Cardiac muscle cell (in vitro differentiated cells and primary cell): ENCODE results near the gene PKP4. TPM values are rescaled to one million over a fixed set of nuclear protein-coding genes. Genes with fewer than 3 reads are reported as not detected.
"Not testable (repeated sequence)": the region's sequence is repeated elsewhere in the genome, so short reads cannot be mapped to it uniquely, and the experiment has no call there.

Experiments used
- DNase-seq, 2 donors: peaks; one replicate each; pipeline versions ENCODE4 v3.0.0 to v3.0.0-alpha.2; 2010 to 2017; ENCODE audit warnings: low read depth in 1 of 2, low spot score in 1 of 2
- H3K27ac ChIP-seq: fragments of 200-600 bp; sonication (generic); 2 replicates; pipeline ENCODE4 v1.5.1; 2016
- H3K27me3 ChIP-seq: fragments of 200-600 bp; sonication (generic); 2 replicates; pipeline ENCODE4 v1.6.0; 2016; ENCODE audit warnings: control low read depth
- H3K36me3 ChIP-seq: fragments of 200-600 bp; sonication (generic); 2 replicates; pipeline ENCODE4 v1.5.1; 2016; ENCODE audit warnings: control low read depth
- H3K4me1 ChIP-seq: fragments of 200-600 bp; sonication (generic); 2 replicates; pipeline ENCODE4 v1.8.1; 2017; ENCODE audit warnings: low read depth, mild to moderate bottlenecking, mixed run types
- H3K4me3 ChIP-seq: fragments of 200-600 bp; sonication (generic); 2 replicates; pipeline ENCODE4 v1.5.1; 2016; ENCODE audit warnings: mild to moderate bottlenecking
- H3K9me3 ChIP-seq: fragments of 200-600 bp; sonication (generic); 2 replicates; pipeline ENCODE4 v1.5.1; 2017; ENCODE audit warnings: low read depth, mild to moderate bottlenecking, control low read depth
- CTCF ChIP-seq: IDR thresholded peaks from 2 replicates; pipeline ENCODE4 v1.5.1; 2012; ENCODE audit warnings: low read depth, mild to moderate bottlenecking, low read length
- polyA plus RNA-seq: library from polyadenylated mRNA; unstranded; fragments of >200 nt; fragmentation: Nextera tagmentation; extraction: Ambion mirVana; gene quantifications from 2 replicates; pipeline ENCODE4 v1.2.1, GENCODE V29; 2016
- total RNA-seq: library from RNA; depleted of rRNA; stranded (reverse); fragments of >200 nt; gene quantifications from 2 replicates; pipeline ENCODE4 v1.2.3, GENCODE V29; 2016

Gene PKP4
- total and polyA plus RNA-seq, 2 experiments from 2014 or later, result 7.2 to 73.1 TPM

- H3K4me1 ChIP-seq, result peaks cover 32% of the 10 kb centered on the region
- H3K4me3 ChIP-seq, result no peak overlapping the region
- no peaks in the 10 kb centered on the region for H3K36me3 ChIP-seq
- H3K27me3 ChIP-seq, result no peaks in the 10 kb centered on the region
- H3K27ac ChIP-seq, result peak overlapping the region; percentile 22
- DNase-seq, result peak; percentile 17 to 52
- TF ChIP-seq CTCF, result no peak
- no peaks in the 10 kb centered on the region for H3K9me3 ChIP-seq
These were observed 6.8 kb downstream of the PKP4 start for GRCh38 chr2:158463496-158464095.

GRCh38 chr2:158464426-158465281, 7.9 kb downstream of the PKP4 start:
- Histone ChIP-seq H3K4me1 (peaks cover 22% of the 10 kb centered on the region), H3K4me3 (no peak overlapping the region), H3K27me3 (no peaks in the 10 kb centered on the region), H3K27ac (no peak overlapping the region), H3K9me3 (no peaks in the 10 kb centered on the region), H3K36me3 (no peaks in the 10 kb centered on the region)
- peak in 1 of 2 donors; percentile 35 for DNase-seq
- peak; percentile 58 for TF ChIP-seq CTCF

GRCh38 chr2:158467248-158467647, 10.5 kb downstream of the PKP4 start:
- Histone ChIP-seq H3K4me1 (peaks cover 9% of the 10 kb centered on the region), H3K27ac (no peak overlapping the region), H3K4me3 (no peak overlapping the region), H3K36me3 (no peaks in the 10 kb centered on the region), H3K9me3 (no peaks in the 10 kb centered on the region), H3K27me3 (no peaks in the 10 kb centered on the region)
- TF ChIP-seq CTCF, result no peak
- no peak for DNase-seq

- H3K27ac ChIP-seq, H3K4me3 ChIP-seq, DNase-seq, H3K27me3 ChIP-seq, H3K9me3 ChIP-seq, H3K4me1 ChIP-seq, H3K36me3 ChIP-seq: not testable (repeated sequence)
These were observed 16.1 kb downstream of the PKP4 start for GRCh38 chr2:158472829-158473228.

- H3K4me3 ChIP-seq, DNase-seq, H3K27me3 ChIP-seq, H3K4me1 ChIP-seq, H3K27ac ChIP-seq, H3K36me3 ChIP-seq, H3K9me3 ChIP-seq: not testable (repeated sequence)
These were observed 16.5 kb downstream of the PKP4 start for GRCh38 chr2:158473300-158473699.

- Histone ChIP-seq H3K27me3 (no peaks in the 10 kb centered on the region), H3K27ac (no peak overlapping the region), H3K4me1 (peaks cover 3% of the 10 kb centered on the region), H3K36me3 (no peaks in the 10 kb centered on the region), H3K4me3 (no peak overlapping the region), H3K9me3 (no peaks in the 10 kb centered on the region)
- DNase-seq, result no peak
- TF ChIP-seq CTCF, result no peak
These were observed 17.1 kb downstream of the PKP4 start for GRCh38 chr2:158473719-158474392.

- H3K36me3 ChIP-seq, H3K27me3 ChIP-seq, H3K4me1 ChIP-seq, DNase-seq, H3K27ac ChIP-seq, H3K4me3 ChIP-seq, H3K9me3 ChIP-seq: not testable (repeated sequence)
These were observed 17.8 kb downstream of the PKP4 start for GRCh38 chr2:158474526-158475011.
